Cerebellar cortex (tissue), 1 donor: Measurements from ENCODE around the gene STYX.

Experiments
- DNase-seq: peaks from one replicate; pipeline ENCODE4 v3.0.0-alpha.2; 2015; ENCODE audit warnings: low spot score

STYX gene, protein sequence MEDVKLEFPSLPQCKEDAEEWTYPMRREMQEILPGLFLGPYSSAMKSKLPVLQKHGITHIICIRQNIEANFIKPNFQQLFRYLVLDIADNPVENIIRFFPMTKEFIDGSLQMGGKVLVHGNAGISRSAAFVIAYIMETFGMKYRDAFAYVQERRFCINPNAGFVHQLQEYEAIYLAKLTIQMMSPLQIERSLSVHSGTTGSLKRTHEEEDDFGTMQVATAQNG

DNA sequence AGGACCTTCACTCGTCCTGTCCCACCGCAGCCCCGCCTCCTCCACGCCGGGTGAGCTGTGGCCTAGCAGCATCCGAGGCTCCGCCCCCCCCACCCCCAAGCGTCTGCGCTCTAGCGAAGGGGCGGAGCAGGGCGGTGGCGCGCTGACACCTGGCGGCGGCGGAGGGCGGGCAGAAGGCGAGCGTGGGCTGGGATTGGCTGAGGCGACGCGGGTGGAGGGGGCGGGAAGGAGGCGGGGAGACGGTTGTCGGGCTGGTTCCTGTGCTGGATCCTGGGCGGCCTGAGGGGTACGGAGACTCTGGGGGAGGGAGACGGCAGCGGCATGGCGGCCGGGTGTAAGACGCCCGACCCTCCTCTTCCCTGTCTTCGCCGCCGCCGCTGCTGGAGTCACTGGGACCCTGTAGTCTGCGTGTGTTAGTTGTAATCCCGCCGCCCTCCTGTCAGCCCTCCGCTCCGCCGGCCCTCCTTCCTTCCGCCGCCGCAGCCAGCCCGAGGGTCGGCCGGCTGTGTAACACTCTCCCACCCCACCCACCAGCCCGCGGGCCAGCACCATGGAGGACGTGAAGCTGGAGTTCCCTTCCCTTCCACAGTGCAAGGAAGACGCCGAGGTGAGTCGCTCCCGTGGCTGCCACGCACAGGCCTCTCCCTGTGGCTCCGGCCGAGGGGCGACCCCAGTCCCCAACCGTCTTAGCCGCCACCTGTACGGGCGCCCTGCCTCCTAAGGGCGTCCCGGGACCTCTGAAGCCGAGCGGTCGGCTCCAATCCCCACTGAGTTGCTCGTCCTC lies at the start of gene STYX:
Gene STYX, plus strand, starts transcription at position 242 of the 784 bp plus-strand sequence. Its CDS starts 309 bp downstream, at position 551.
- peak; percentile 98 for DNase-seq

DNA sequence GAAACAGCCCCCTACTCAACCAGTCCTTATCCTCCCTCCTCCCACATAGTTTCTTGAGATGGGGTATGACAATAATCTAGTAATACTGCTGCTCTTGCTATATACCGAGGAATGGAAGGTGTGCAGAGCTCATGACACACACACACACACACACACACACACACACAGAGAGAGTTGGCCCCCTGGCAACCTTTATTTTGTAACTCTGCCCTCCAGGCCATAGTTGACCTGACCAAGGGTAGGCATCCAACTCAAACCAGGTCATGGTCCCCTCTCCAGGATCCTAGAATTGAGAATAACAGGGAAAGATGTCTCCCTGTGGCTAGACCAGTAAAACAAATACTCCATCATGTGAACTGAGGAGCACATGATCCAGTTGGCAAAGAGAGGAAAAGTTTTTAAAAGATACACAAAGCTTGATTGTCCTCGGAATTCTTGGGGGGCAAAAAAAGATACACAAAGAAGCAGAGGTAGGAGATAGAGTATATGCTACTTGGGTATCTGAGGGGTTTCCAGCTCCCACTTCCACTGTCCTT lies 45.9 kb upstream of the STYX start:
- no peak for DNase-seq

DNA sequence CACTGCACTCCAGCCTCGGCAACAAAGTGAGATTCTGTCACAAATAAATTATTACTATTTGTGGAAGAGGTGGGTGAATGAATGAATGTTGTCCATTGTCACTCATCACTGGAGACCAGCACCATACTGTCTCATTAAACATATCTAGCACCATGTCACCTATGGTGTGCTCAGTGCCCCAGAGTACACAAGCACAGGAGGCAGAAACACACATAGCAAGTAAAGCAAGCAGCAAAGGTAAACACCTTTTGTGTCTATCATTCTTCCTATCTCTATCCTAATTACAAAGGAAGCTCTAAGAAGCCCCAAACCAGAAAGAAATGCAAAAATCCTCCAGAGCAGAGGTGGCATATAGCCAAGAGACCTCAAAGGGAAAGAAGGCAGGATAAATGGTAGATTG lies 43.8 kb upstream of the STYX start:
- no peak for DNase-seq

DNA sequence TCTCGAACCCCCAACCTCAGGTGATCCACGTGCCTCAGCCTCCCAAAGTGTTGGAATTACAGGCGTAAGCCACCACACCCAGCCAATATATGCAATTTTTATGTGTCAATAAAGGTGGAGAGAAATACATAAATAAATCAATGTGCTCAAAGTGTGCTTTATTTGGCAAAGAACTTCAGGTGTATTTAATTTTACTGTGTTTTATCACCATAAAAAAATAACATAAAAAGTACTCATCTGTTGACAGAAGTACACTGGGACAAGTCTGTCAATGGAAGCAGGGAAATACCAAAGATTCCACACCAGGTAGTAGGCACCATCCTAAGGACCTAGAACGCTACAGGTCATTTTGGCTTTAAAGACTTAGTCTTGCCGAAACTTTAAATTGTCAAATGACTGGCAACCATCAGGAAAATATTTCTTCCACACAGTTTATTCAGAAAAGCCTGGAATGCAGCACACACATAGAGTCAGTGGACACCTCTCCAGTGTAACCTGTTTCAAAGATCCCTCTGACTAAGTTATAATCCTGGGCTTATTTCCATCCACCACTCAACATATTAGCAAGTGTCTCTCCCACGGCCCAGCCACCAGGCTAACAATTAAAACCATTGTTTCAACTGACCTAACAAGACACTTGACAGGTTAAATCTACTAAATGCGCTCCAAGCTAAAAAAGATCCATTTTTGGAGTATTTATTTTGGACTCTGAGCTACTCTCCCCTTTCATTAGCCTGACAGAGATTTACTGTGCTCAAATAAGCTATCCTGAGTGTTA lies 38.8 kb upstream of the STYX start:
- no peak for DNase-seq

DNA sequence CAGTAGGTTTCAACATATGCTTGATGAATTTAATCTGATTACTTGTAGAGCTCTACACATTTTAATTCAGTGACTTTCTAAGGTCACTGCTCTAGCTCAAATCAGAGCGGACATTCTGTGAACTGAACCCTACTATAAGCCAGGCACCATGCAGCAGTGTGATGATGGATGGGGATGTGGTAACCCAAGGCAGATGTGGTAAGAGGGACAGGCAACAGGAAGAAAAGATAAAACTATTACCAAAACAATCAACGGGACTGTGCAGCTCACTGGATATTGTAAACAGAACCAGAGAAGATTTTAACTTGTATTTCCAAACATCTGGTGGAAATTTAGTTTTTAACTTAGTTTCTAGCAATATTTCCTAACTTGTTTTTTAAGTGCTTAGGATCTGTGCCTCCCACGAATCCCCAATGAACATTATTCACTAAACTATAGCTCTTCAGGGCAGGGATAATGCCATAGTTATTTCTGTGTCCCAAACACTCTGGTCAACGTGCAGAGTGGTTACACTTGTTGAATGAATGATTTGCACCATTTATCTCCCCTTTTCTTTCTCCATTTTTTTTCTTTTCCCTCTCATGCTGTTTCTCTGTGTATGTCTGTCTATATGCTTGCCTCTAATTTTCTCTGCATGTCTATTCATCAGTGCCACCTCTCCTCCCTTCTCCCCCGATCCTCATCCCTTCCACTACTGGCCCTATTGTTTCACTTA lies 37.6 kb upstream of the STYX start:
- DNase-seq: no peak

DNA sequence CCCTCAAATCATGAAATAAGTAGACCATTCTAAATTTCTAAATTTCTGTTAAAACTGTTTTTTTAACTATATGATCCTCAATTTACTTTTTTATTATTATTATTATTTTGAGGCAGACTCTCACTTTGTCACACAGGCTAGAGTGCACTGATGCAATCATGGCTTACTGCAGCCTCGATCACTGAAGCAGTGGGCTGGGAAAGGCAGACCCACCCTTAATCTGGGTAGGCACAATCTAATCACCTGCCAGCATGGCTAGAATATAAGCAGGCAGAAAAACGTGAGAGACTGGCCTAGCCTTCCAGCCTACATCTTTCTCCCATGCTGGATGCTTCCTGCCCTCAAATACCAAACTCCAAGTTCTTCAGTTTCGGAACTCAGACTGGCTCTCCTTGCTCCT lies 36.9 kb upstream of the STYX start:
- DNase-seq: no peak

DNA sequence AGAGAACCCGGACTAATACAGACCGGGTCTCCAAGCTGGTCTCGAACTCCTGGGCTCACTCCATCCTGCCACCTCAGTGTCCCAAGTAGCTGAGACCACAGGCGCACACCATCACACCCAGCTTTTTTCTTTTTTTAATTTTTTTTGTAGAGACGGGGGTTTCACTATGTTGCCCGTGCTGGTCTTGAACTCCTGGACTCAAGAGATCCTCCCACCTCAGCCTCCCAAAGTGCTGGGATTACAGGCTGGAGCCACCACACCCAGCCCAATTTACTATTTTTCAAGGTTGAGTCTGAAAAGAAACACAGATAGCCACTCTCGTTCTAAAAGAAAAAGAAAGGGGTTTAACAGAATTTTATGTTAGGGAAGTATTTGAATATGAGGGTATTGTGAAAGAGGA lies 36.4 kb upstream of the STYX start:
- DNase-seq: no peak

DNA sequence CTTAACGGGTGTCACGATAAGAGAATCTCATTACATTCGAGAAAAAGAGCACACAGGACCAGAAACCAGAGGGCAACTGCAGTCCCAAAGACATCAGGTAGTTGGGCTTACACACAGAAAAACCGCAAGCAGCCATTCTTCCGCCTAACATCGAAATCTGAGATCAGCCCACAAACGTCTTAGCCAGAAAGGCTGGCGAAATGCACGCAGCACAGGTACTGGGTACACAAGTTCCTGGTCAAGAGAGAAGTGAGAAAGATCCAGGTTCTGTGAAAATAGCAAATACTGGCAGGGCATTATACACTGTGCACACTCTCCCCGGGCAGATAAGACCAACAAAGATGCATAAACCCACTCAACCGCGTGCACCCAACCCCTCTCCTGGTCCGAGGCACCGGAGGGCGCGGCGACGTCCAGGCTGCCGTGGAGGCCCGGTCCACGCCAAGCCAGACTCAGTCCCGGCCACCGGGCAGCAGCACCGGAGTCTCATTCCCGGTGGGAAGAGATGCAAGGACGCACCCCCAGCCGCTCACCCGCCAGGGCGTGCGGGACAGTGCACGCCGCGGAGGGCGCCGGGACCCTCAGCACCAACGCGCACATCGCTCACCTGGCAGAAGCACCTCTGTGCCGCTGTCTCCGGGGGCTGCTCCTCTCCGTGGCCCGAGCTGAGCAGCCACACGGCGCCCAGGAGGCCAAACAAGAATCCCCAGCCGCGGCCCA lies 35.0 kb upstream of the STYX start:
- peak; percentile 65 for DNase-seq

DNA sequence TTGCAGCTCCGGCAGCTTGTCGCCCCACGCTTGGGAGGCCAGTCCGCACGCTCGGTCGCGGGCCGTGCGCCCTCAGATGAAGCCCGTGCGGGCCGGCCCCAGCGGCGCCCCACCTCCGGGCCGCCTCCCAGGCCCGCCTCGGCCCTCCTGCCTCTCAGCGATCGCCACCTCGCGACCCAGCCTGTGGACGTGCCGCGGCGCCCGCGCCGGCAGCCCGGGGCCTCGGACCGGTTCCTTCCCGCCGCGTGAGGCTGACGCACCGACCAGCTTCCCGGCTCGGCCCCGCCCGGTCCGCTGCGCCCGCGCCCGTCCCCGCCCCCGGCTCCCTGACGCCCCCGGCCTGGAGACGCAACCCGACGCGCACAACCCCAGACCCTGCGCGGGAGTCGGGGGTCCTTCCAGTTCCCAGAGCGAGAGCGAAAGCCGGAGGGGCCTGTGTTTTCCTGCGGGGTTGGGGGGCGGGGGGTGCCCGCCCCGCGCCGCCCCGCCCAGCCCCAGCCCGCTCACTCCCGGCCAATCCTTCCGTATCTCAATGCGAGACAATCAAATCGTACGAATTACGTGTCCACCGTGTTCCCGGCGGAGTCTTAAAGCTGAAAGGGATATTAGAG lies 34.4 kb upstream of the STYX start, which contains the start of gene ERO1A:
Gene ERO1A, minus strand, starts transcription at position 78 of the 611 bp plus-strand sequence. Its CDS starts 77 bp downstream, at position 1.
- DNase-seq: peak; percentile 83

DNA sequence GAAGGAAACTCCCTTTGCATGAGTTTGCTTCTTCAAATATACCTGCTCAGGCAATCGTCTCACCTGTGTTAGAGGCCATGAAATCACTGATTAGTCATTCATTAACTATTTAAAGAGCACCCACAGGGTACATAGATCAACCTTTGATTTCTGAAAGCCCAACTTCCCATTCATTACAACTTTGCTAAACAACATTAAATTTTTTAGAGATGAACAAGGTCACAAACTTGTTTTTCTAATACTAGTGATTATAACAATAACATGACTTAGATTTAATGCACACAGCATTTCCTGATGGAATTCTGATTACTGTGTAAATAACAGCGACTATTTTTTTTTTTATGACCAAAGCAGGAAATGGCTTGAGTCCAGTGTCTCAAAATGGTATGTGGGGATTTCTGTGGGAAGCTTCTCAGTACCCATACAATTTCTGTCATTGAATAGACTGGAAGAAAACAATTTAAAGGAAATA lies 29.2 kb upstream of the STYX start:
- DNase-seq: no peak

DNA sequence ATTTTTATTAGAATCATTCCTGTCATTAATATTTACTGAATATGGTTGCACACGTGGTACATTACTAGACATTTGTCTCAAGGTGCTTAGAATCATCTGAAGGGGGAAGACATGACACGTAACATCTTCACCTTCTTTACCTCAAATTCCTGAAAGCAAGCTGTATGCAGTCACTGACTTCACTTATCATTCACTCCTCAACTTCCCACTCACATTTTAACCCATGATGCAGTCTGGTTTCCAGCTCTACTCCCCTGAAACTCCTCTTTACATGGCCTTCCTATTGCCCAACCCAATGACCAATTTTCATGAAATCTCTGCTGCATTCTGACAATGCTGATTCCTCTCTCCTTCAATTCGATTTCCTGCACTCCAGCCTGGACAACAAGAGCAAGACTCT lies 28.7 kb upstream of the STYX start:
- no peak for DNase-seq

DNA sequence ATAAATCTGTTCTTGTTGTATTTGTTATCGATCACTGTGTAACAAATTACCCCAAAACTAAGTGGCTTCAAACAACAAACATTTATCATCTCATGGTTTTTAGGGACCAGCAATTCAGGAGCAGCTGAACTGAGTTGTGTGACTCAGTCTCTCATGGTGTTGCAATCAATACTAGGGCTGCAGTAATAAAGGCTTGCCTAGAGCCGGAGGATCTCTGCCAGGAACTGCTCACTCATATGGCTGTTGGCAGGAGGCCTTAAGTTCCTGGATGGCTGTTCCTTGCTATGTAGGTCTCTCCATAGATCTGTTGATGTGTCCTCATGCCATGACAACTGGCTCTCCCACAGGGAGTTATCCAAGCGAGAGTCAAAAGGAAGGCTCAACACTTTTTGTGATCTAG lies 26.7 kb upstream of the STYX start:
- no peak for DNase-seq

DNA sequence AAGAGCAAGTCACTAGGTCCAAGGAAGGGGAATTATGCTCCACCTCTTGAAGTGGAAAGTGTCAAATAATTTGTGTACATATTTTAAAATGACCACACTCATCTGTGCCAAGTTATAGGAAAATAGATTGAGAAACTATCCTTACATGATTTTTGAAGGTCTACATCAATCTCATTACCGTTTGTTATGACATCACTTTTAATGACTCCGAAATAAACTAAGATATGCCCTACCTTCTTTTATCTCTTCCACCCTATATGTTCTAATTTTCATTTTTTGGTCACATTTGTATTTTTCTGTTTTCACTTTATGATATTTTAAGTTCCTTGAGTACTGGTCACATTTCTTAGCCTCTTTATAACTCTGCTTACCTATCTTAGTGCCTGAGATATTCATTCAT lies 26.3 kb upstream of the STYX start:
- no peak for DNase-seq

DNA sequence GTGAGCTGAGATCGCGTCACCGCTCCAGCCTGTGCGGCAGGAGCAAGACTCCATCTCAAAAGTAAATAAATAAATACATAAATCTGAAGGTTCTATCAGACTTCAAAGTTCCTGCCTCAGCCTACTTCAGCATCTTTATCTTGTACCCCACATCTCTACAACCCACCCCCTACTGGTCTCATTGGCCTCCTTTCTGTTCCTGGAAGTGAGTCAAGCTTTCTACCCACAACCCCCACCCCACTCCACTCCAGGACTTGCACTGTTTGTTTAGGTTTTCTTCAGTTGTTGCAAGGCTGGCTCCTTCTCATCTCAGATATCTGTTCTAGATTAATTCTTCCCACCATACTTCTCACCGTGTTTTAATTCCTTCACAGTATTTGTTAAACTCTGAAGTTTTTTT lies 23.7 kb upstream of the STYX start:
- no peak for DNase-seq

DNA sequence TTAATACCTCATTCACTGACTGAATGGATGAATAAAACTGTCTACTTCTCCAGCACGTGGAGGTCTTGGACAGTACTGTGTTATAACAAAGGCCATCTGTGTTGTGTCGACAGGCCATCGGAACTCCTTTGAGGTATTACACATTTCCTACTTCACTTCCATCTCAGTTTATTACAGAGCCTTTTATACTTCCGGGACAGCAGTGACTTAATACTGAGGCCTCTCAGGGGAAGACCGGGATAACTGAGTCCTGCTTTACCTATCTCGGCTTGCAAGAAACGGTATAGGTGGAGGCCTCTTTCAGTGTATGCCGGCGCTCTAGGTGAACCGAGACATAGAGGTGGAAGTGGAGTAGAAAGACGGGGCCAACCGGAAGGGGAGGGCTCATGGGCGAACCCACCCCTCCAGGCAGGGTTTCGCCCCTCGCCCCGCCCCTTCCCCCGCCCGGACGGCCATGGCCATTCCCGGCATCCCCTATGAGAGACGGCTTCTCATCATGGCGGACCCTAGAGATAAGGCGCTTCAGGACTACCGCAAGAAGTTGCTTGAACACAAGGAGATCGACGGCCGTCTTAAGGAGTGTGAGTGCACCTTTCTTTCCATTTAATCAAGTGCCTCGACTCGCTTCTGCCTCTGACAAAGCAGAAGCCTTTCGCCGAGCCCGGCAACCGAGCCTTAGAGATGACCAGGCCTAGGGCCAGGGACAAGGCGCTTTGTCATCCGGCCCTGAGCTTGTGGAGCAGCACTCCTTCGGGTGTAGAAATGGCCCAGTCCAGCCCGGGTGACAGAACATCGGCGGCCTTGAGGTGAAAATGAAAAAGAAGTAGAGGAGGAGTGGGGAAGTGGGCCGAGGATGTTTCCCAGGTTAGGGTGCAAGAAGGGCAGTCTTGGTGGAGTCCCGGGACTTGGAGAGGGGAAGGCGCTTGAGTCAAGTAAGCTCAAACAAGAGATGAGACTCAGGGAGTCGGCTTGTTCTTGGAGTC lies 23.0 kb upstream of the STYX start, which contains the start of gene PSMC6:
Gene PSMC6, plus strand, starts transcription at position 477 of the 983 bp plus-strand sequence. Its CDS starts 20 bp downstream, at position 497.
- peak; percentile 97 for DNase-seq

DNA sequence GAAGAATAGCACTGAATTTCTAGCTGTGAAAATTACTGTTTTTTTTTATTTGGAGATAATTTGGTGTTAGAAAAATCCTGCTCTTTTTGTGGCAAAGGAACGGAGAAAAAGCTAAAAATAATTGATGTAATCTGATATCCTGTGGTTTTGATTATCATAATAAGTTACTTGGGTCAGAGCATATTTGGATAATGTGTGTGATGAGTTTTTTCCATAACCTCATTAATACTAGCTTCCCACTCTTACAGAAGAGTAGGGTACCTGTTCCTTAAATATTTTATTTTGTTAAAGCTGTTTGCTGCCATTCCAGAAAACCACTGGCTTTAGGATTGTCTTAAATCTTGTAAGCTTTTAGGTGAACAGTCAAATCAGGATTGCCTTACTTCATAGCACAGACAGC lies 18.3 kb upstream of the STYX start:
- DNase-seq: no peak

DNA sequence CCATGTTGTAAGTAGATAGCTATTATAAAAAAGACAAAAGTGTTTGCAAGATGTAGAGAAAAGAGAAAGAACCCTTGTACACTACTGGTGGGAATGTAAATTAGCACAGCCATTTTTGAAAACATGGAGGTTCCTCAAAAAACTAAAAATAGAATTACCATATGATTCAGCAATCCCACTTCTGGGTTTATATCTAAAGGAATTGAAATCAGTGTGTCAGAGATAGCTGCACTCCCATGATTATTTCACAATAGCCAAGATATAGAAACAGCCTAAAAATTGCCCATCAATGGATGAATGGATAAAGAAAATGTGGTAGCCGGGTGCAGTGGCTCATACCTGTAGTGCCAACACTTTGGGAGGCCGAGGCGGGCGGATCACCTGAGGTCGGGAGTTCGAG lies 13.8 kb upstream of the STYX start:
- DNase-seq: no peak

DNA sequence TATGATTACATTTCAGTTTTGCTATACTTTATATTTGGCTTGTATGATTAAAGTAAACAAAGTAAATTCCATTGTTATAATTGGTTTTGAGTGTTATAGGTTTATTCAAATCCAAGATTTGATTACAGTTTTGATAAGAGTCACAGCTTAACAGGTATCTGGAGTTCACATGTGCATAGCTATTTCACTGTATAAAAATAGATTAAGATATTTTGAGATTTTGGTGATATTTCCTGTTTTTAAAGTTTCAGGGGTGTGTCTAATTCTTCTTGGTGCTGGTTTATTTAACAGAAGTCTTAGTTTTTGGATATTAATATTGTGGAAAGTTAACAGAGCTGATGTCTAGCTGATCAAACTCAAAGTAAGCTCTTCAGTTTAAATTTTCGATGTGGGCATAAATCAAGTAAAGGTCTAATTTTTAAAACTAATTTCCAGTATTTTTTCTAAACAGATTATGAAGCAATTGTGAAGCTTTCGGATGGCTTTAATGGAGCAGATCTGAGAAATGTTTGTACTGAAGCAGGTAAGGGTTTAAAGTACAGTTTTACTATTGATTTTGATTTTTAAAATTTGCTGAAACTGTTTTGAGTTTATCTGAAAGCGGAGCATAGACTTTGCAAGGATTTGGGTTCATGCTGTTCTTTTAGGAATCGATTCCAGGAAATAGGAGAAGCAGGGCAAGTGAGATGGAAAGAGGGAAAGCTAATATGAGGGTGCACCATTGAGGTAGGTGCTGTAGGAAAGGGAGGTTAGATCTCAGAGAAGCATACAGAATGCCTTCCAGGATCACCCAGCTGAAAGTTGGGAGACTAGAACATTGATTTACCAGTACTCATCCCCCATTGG lies 6.2 kb upstream of the STYX start:
- DNase-seq: no peak

DNA sequence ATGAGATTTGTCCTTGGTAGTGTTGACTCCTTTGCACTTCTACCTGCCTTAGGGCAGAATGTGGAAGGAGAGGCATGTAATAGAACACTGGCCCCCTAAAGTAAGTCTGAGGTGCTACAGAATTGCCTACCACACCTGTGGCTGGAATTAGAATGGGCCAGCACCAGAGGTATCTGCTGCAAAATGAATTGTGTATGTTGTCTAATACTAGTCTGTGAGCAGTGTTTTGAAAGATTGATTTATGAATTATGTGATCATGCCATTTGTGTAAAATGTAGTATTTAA lies 5.7 kb upstream of the STYX start:
- no peak for DNase-seq
